T-cell (primary cell): Measurements from ENCODE around the gene SCAP. TPM values are rescaled to one million over a fixed set of nuclear protein-coding genes. Genes with fewer than 3 reads are reported as not detected.
A peak's percentile ranks its signal among the peaks of the same experiment; 100 is the strongest.
"Not testable (repeated sequence)": the region's sequence is repeated elsewhere in the genome, so short reads cannot be mapped to it uniquely, and the experiment has no call there.

ENCODE experiments used
- ATAC-seq, 4 experiments: fragments of 200-7000 bp in 3 of 4; fragments of 150-1000 bp in 1 of 4; cut with Tn5 transposase; replicated peaks in 1 of 4; 1 replicate in 3 of 4; 2 replicates in 1 of 4; pipeline ENCODE4 v1.10.0; 2021; ENCODE audit warnings: moderate library complexity in 3 of 4, mild to moderate bottlenecking in 2 of 4, moderate number of reproducible peaks in 1 of 4
- CTCF ChIA-PET, 2 donors: fragments of 300-600 bp; sonication (Branson Sonifier 250); formaldehyde crosslinking; loops; one replicate each; lab custom pipeline; 2022; ENCODE audit warnings: antibody characterized with exemption in 2 of 2; lab: Charles Lee
- POLR2A ChIA-PET, 2 donors: fragments of 300-600 bp; sonication (Branson Sonifier 250); formaldehyde crosslinking; loops; one replicate each; lab custom pipeline; 2022; ENCODE audit warnings: antibody characterized with exemption in 2 of 2; lab: Charles Lee
- DNase-seq, 35 experiments: peaks; one replicate each; pipeline versions ENCODE4 v3.0.0 to v3.0.0-alpha.2; 2013 to 2023
- H3K27ac ChIP-seq: one replicate; pipeline ENCODE4 v1.5.1; 2013; ENCODE audit warnings: low read length
- H3K27me3 ChIP-seq, 2 experiments: replicated peaks in 1 of 2; 1 replicate in 1 of 2; 2 replicates in 1 of 2; pipeline versions ENCODE4 v1.6.1 to v1.7.0; 2013; ENCODE audit warnings: low read length in 1 of 2, mixed read lengths in 1 of 2; ENCODE audit not compliant: control insufficient read depth in 2 of 2, insufficient read depth in 2 of 2; ENCODE audit errors: extremely low read depth in 1 of 2
- H3K36me3 ChIP-seq, 2 donors: 1 replicate in 1 of 2; 2 replicates in 1 of 2; pipeline versions ENCODE4 v1.6.1 to v1.7.0; 2013; ENCODE audit warnings: low read length in 1 of 2; ENCODE audit not compliant: control insufficient read depth in 2 of 2, insufficient read depth in 1 of 2; ENCODE audit errors: extremely low read depth in 1 of 2
- H3K4me1 ChIP-seq, 2 experiments: 1 replicate in 1 of 2; 2 replicates in 1 of 2; pipeline versions ENCODE4 v1.6.1 to v1.7.0; 2013; ENCODE audit warnings: low read length in 2 of 2, mixed read lengths in 1 of 2; ENCODE audit not compliant: insufficient read depth in 2 of 2, control insufficient read depth in 1 of 2; ENCODE audit errors: extremely low read depth in 1 of 2
- H3K4me3 ChIP-seq, 2 donors: 1 replicate in 1 of 2; 2 replicates in 1 of 2; pipeline versions ENCODE4 v1.5.1 to v1.7.0; 2013; ENCODE audit warnings: mild to moderate bottlenecking in 2 of 2, low read length in 1 of 2, moderate library complexity in 1 of 2; ENCODE audit not compliant: control insufficient read depth in 1 of 2; ENCODE audit errors: extremely low read depth in 1 of 2
- H3K9me3 ChIP-seq: 2 replicates; pipeline ENCODE4 v1.7.0; 2013
- H3K27ac Mint-ChIP-seq, 2 donors: one replicate each; pipeline ENCODE4 v1.8.0; 2020 to 2021; ENCODE audit warnings: mild to moderate bottlenecking in 2 of 2, mixed read lengths in 2 of 2
- H3K27me3 Mint-ChIP-seq, 2 donors: one replicate each; pipeline ENCODE4 v1.8.0; 2021 to 2022; ENCODE audit warnings: mixed read lengths in 2 of 2
- H3K36me3 Mint-ChIP-seq: one replicate; pipeline ENCODE4 v1.8.0; 2021; ENCODE audit warnings: mixed read lengths
- H3K4me1 Mint-ChIP-seq, 3 donors: one replicate each; pipeline ENCODE4 v1.8.0; 2020 to 2022; ENCODE audit warnings: mixed read lengths in 3 of 3, mild to moderate bottlenecking in 1 of 3
- H3K4me3 Mint-ChIP-seq, 3 donors: one replicate each; pipeline ENCODE4 v1.8.0; 2020 to 2022; ENCODE audit warnings: mild to moderate bottlenecking in 3 of 3, mixed read lengths in 3 of 3, moderate library complexity in 3 of 3
- H3K9me3 Mint-ChIP-seq, 3 donors: one replicate each; pipeline ENCODE4 v1.8.0; 2020 to 2022; ENCODE audit warnings: mixed read lengths in 3 of 3
- WGBS: methylation state at CpG from one replicate; pipeline ENCODE4 v1.1.5; 2013; ENCODE audit warnings: missing lambda C conversion rate; ENCODE audit not compliant: insufficient coverage; 5-methylcytosine and 5-hydroxymethylcytosine counted together
- total RNA-seq, 35 experiments: library from RNA in 6 of 35; stranded (reverse) in 6 of 35; fragments of 120-200 nt in 1 of 35; gene quantifications; one replicate each; pipeline versions ENCODE4 v1.2.1 to v1.2.4 and lab custom pipeline; 2013 to 2026

Gene SCAP
- total RNA-seq, 5 donors from 2014 or later (not counting 1 experiment from before 2014, with no cell fraction given): 86.6 to 108 (median 95.3) TPM

DNA sequence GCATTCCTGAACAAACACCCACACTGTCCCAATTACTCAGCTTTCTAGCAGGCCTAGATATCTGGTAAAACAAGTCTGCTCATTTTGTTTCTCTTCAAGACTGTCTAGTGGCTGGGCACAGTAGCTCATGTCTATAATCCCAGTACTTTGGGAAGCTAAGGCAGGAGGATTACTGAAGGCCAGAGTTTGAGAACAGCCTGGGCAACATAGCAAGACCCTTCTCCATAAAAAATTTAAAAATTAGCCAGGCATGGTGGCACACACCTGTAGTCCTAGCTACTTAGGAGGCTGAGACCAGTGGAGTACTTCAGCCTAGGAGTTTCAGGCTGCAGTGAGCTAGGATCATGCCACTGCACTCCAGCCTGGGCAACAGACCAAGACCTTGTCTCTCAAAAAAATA is 101.2 kb downstream of the SCAP start:
- ATAC-seq: no peak
- POLR2A ChIA-PET: no interaction called here
- Mint-ChIP-seq H3K27ac (no peak overlapping the region), H3K27me3 (peaks cover 2 to 4% of the 10 kb centered on the region in 2 donors), H3K36me3 (no peaks in the 10 kb centered on the region), H3K4me1 (peaks cover 7 to 10% (median 8%) of the 10 kb centered on the region in 3 donors), H3K9me3 (no peaks in the 10 kb centered on the region), H3K4me3 (no peak overlapping the region)
- CTCF ChIA-PET: no interaction called here
- Histone ChIP-seq H3K36me3 (no peaks in the 10 kb centered on the region), H3K4me3 (no peak overlapping the region), H3K9me3 (no peaks in the 10 kb centered on the region), H3K27me3 (peaks cover 0 to 17% of the 10 kb centered on the region in 2 experiments), H3K4me1 (peaks cover under 1 to 6% of the 10 kb centered on the region in 2 experiments), H3K27ac (no peak overlapping the region)
- no peak for DNase-seq

DNA sequence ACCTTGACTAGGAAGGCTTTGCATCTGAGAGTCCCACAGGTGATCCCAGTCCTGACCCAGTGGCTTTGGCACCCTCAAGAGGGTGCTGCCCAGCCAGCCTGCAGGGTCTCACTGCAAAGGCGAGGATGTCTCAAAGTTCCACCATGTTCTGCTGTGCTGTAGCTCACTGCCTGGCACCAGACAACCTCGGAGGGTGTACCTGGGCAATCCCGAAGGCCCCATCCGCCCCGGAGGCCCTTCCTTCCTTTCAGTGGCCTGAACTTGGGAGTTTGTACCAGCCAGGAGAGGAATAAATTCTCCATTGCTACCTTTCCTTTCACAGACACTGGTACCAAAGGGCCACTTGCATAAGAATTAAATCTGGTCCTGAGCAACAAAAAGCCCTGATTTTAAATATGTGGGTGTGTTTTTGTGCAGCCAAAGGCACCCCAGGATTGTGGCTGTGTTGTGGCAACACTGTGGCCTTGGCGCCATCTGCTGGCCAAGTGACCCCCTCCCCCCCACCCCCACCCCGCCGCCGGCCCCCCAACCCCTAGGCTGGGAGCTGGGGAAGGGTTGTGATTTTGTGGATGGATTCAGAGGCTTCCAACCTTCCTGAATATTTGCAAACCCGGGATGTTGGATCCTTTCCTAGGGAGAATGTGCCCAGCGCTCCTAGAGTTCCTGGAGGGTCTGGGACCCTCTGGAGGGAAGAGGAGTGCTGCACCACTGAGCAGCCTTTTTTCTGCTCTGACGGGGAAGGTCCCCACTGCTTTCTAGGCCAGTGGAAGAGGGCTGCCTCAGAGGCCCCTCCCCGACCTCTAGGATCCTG is 104.6 kb downstream of the SCAP start:
- no peaks in the 10 kb centered on the region for H3K36me3 Mint-ChIP-seq
- H3K27ac ChIP-seq: no peak overlapping the region
- H3K4me3 ChIP-seq: no peak overlapping the region
- H3K9me3 ChIP-seq: no peaks in the 10 kb centered on the region
- H3K27me3 ChIP-seq: peaks cover 0 to 21% of the 10 kb centered on the region in 2 experiments
- DNase-seq (peak in 14 of 35 experiments; percentile 3 to 56 (median 16)), ATAC-seq (peak in 3 of 4 experiments; percentile 33 to 44 (median 40))
- ChIA-PET POLR2A (no interaction called here), CTCF (interaction anchor here in 1 of 2 donors (0.9 kb wide), 1 partner anchor 34 kb away, joined by 4 read pairs; no protein-coding TSS in a partner anchor)
- H3K4me1 ChIP-seq: no peaks in the 10 kb centered on the region
- no peaks in the 10 kb centered on the region for H3K9me3 Mint-ChIP-seq
- WGBS: 70% methylated on average over 7 of the region's 13 CpGs
- no peak overlapping the region for H3K27ac Mint-ChIP-seq
- no peak overlapping the region for H3K4me3 Mint-ChIP-seq
- H3K27me3 Mint-ChIP-seq: peaks cover 4 to 5% of the 10 kb centered on the region in 2 donors
- H3K4me1 Mint-ChIP-seq: no peaks in the 10 kb centered on the region
- H3K36me3 ChIP-seq: no peaks in the 10 kb centered on the region

DNA sequence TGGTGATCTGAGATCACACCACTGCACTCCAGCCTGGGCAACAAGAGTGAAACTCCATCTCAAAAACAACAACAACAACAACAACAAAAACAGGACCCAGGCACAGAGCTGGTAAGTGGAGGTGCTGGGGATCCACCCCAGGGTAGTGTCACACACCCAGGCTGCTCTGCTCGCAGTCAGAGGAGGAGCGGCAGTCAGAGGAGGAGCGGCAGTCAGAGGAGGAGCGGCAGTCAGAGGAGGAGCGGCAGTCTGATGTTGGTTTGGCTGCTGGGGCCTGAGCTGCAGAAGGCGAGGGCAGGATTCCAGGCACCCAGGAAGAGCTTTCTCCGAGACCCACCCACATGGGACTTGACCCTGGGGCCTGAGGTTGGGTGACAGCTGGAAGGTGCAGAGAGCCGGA is 105.7 kb downstream of the SCAP start:
- DNase-seq, POLR2A ChIA-PET, H3K27ac Mint-ChIP-seq, H3K27ac ChIP-seq, H3K36me3 ChIP-seq, H3K9me3 Mint-ChIP-seq, H3K4me3 Mint-ChIP-seq, H3K4me1 ChIP-seq, H3K27me3 Mint-ChIP-seq, H3K36me3 Mint-ChIP-seq, CTCF ChIA-PET, ATAC-seq, H3K4me1 Mint-ChIP-seq, H3K4me3 ChIP-seq, H3K9me3 ChIP-seq: not testable (repeated sequence)
- 93% methylated on average over 7 of the region's 8 CpGs for WGBS
- peaks cover 0 to 19% of the 10 kb centered on the region in 2 experiments for H3K27me3 ChIP-seq

DNA sequence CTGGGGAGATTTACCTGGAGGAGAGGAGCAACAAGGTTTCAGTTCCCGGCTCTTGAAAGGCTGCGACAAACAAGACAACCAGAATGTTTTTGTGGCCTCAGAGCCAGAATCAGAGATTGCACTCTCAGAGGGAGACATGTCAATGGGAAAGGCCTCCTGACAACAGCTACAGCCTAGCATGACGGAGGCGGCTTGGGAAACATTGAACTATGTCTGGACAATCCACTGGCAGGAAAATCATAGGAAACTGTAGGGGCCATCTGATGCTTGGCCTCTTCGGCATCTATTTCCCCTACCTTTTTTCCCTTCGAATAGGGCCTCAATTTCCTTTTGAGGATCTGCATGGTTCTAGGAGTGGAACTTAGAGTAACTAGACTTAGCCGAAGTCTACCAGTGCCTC is 108.1 kb downstream of the SCAP start:
- Mint-ChIP-seq H3K27me3 (peaks cover 4 to 5% of the 10 kb centered on the region in 2 donors), H3K27ac (no peak overlapping the region), H3K4me3 (no peak overlapping the region), H3K9me3 (peaks cover 0 to 3% (median 0%) of the 10 kb centered on the region in 3 donors), H3K4me1 (peaks cover 6 to 7% (median 7%) of the 10 kb centered on the region in 3 donors), H3K36me3 (no peaks in the 10 kb centered on the region)
- H3K9me3 ChIP-seq: no peaks in the 10 kb centered on the region
- no peak for ATAC-seq
- peaks cover 0 to 19% of the 10 kb centered on the region in 2 experiments for H3K27me3 ChIP-seq
- POLR2A ChIA-PET: no interaction called here
- no peaks in the 10 kb centered on the region for H3K36me3 ChIP-seq
- CTCF ChIA-PET: no interaction called here
- WGBS: 90% methylated on average over 2 of the region's 7 CpGs
- no peak overlapping the region for H3K27ac ChIP-seq
- H3K4me3 ChIP-seq: no peak overlapping the region
- no peak for DNase-seq
- H3K4me1 ChIP-seq: peaks cover 0 to 6% of the 10 kb centered on the region in 2 experiments

DNA sequence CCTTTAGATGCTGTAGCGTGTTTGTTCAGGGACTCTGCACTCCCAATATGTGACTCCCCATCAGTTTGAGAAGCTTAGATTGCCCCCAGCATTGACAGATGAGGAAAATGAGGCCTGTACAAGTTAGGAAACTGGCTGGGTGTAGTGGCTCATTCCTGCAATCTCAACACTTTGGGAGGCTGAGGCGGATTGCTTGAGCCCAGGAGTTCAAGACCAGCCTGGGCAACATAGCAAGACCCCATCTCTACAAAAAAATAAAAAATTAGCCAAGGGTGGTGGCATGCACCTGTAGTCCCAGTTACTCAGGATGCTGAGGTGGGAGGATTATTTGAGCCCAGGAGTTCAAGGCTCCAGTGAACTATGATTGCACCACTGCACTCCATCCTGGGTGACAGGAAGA is 108.9 kb downstream of the SCAP start:
- Mint-ChIP-seq H3K9me3 (peaks cover 0 to 7% (median 0%) of the 10 kb centered on the region in 3 donors), H3K27ac (no peak overlapping the region), H3K4me3 (no peak overlapping the region), H3K27me3 (peaks cover 0 to 5% of the 10 kb centered on the region in 2 donors), H3K36me3 (no peaks in the 10 kb centered on the region), H3K4me1 (peaks cover 11 to 13% (median 13%) of the 10 kb centered on the region in 3 donors)
- H3K27ac ChIP-seq: no peak overlapping the region
- ATAC-seq: no peak
- no peak overlapping the region for H3K4me3 ChIP-seq
- DNase-seq: no peak
- peaks cover 0 to 13% of the 10 kb centered on the region in 2 experiments for H3K4me1 ChIP-seq
- H3K27me3 ChIP-seq: peaks cover 0 to 19% of the 10 kb centered on the region in 2 experiments
- H3K9me3 ChIP-seq: no peaks in the 10 kb centered on the region
- WGBS: 80% methylated on average over 1 of the region's 2 CpGs
- H3K36me3 ChIP-seq: no peaks in the 10 kb centered on the region
- ChIA-PET CTCF (no interaction called here), POLR2A (no interaction called here)

DNA sequence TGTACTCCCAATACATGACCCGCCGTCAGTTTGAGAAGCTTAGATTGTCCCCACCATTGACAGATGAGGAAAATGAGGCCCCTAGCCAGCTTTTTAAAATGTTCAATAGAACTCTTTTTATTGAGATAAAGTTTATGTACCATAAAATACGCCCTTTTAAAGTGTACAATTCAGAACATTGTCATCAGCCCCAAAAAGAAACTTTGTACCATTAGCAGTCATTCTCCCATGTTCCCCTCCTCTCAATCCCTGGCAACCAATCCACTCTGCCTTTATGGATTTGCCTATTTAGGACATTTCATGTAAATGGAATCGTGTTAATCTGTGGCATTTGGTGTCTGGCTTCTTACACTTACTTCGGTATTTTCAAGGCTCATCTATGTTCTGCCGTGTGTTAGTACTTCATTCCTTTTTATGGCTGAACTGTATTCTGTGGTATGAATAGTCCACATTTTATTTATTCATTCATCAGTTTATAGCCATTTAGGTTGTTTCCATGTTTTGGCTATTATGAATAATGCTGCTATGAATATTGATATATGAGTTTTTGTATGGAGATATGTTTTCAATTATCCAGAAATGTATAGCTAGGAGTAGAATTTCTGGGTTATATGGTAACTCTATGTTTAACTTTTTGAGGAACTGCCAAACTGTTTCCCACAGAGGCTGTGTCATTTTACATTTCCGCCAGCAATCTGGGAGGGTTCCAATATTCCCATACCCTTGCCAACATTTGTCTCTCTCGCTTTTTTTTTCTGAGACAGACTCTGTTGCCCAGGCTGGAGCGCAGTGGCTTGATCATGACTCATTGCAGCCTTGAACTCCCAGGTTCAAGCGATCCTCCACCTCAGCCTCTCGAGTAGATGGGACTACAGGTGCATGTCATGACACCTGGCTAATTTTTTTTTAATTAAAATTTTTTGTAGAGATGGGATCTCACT is 110.3 kb downstream of the SCAP start:
- CTCF ChIA-PET: no interaction called here
- H3K9me3 ChIP-seq: no peaks in the 10 kb centered on the region
- H3K27me3 ChIP-seq: peaks cover 0 to 8% of the 10 kb centered on the region in 2 experiments
- H3K9me3 Mint-ChIP-seq: peaks cover 0 to 7% (median under 1%) of the 10 kb centered on the region in 3 donors
- ATAC-seq (no peak), DNase-seq (no peak)
- peaks cover 0 to 2% of the 10 kb centered on the region in 2 donors for H3K27me3 Mint-ChIP-seq
- 87% methylated on average over 7 of the region's 11 CpGs for WGBS
- no peak overlapping the region for H3K27ac Mint-ChIP-seq
- H3K36me3 ChIP-seq: no peaks in the 10 kb centered on the region
- no peak overlapping the region for H3K4me3 Mint-ChIP-seq
- H3K4me3 ChIP-seq: no peak overlapping the region
- peaks cover 0 to 13% of the 10 kb centered on the region in 2 experiments for H3K4me1 ChIP-seq
- peaks cover 11 to 13% (median 13%) of the 10 kb centered on the region in 3 donors for H3K4me1 Mint-ChIP-seq
- H3K27ac ChIP-seq: no peak overlapping the region
- POLR2A ChIA-PET: no interaction called here
- no peaks in the 10 kb centered on the region for H3K36me3 Mint-ChIP-seq
